ENCODE measurements around the gene GNAT1.

The GNAT1 gene

GRCh38 chr3:50170689-50171088 lies 20.7 kb upstream of the GNAT1 start:
- TF ChIP-seq TAF1 (IDR thresholded peaks at IDR 0.05; ENCODE audit: borderline replicate concordance, insufficient read depth, low read length) (no peak), POLR2AphosphoS5 (IDR thresholded peaks at IDR 0.05; ENCODE audit: low read depth, low read length) (no peak), FOXP2 (optimal IDR thresholded peaks at IDR 0.05; ENCODE audit: borderline replicate concordance, extremely low read depth, extremely low read length, insufficient read depth) (no peak), SIN3A (IDR thresholded peaks at IDR 0.05; ENCODE audit: borderline replicate concordance, insufficient read depth, low read length) (no peak)
- TF ChIP-seq, protein P1, sequence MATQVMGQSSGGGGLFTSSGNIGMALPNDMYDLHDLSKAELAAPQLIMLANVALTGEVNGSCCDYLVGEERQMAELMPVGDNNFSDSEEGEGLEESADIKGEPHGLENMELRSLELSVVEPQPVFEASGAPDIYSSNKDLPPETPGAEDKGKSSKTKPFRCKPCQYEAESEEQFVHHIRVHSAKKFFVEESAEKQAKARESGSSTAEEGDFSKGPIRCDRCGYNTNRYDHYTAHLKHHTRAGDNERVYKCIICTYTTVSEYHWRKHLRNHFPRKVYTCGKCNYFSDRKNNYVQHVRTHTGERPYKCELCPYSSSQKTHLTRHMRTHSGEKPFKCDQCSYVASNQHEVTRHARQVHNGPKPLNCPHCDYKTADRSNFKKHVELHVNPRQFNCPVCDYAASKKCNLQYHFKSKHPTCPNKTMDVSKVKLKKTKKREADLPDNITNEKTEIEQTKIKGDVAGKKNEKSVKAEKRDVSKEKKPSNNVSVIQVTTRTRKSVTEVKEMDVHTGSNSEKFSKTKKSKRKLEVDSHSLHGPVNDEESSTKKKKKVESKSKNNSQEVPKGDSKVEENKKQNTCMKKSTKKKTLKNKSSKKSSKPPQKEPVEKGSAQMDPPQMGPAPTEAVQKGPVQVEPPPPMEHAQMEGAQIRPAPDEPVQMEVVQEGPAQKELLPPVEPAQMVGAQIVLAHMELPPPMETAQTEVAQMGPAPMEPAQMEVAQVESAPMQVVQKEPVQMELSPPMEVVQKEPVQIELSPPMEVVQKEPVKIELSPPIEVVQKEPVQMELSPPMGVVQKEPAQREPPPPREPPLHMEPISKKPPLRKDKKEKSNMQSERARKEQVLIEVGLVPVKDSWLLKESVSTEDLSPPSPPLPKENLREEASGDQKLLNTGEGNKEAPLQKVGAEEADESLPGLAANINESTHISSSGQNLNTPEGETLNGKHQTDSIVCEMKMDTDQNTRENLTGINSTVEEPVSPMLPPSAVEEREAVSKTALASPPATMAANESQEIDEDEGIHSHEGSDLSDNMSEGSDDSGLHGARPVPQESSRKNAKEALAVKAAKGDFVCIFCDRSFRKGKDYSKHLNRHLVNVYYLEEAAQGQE (IDR thresholded peaks at IDR 0.05; ENCODE audit: insufficient read depth in 1 of 2, low read depth in 2 of 2, low read length in 2 of 2) = no peak

DNA sequence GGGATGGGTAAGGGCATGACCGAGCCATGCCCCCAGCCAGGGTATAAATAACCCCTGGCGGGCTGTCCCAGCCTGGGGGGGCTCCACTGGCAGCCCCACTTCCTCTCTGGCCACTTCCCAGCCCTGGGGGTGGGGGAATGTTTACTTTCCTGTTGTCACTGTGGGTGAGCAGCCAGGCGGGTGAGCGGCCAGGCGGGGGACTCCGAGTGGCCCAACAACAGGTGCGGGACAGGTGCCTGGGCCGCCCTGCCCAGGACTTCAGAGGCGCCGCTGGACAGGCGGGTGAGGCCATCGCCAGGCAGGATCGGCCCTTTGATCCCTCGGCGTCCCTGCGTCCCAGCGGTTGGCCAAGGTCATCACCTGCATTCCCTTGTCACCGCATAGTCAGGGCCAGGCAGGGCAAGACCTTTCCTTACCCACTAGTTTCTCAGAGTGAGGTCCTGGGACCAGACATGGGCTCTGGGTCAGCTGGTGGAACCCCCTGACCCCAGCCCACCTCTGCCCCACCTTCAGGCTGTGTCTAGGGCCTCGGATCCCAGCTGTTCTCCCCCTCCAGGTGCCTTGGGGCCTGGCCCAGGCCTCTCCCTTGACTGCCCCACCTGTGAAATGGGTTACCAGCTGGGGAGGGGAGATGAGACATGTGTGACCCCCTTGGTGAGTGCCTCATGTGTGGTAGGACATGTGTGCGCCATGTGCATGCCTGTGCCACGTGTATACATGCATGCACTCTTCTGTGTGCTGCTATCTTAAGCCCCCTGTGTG lies 19.7 kb upstream of the GNAT1 start:
- TF ChIP-seq POLR2AphosphoS5 (IDR thresholded peaks at IDR 0.05; ENCODE audit: low read depth, low read length) = no peak
- TF ChIP-seq, protein P1 (IDR thresholded peaks at IDR 0.05; ENCODE audit: insufficient read depth in 1 of 2, low read depth in 2 of 2, low read length in 2 of 2) = no peak
- TF ChIP-seq SIN3A (IDR thresholded peaks at IDR 0.05; ENCODE audit: borderline replicate concordance, insufficient read depth, low read length) = no peak
- no peak for TF ChIP-seq FOXP2 (optimal IDR thresholded peaks at IDR 0.05; ENCODE audit: borderline replicate concordance, extremely low read depth, extremely low read length, insufficient read depth)
- no peak for TF ChIP-seq TAF1 (IDR thresholded peaks at IDR 0.05; ENCODE audit: borderline replicate concordance, insufficient read depth, low read length)

GRCh38 chr3:50172626-50173220 lies 18.7 kb upstream of the GNAT1 start:
- TF ChIP-seq, protein P1 (IDR thresholded peaks at IDR 0.05; ENCODE audit: insufficient read depth in 1 of 2, low read depth in 2 of 2, low read length in 2 of 2) = no peak
- TF ChIP-seq SIN3A (IDR thresholded peaks at IDR 0.05; ENCODE audit: borderline replicate concordance, insufficient read depth, low read length) (no peak), TAF1 (IDR thresholded peaks at IDR 0.05; ENCODE audit: borderline replicate concordance, insufficient read depth, low read length) (no peak), POLR2AphosphoS5 (IDR thresholded peaks at IDR 0.05; ENCODE audit: low read depth, low read length) (no peak), FOXP2 (optimal IDR thresholded peaks at IDR 0.05; ENCODE audit: borderline replicate concordance, extremely low read depth, extremely low read length, insufficient read depth) (no peak)

DNA sequence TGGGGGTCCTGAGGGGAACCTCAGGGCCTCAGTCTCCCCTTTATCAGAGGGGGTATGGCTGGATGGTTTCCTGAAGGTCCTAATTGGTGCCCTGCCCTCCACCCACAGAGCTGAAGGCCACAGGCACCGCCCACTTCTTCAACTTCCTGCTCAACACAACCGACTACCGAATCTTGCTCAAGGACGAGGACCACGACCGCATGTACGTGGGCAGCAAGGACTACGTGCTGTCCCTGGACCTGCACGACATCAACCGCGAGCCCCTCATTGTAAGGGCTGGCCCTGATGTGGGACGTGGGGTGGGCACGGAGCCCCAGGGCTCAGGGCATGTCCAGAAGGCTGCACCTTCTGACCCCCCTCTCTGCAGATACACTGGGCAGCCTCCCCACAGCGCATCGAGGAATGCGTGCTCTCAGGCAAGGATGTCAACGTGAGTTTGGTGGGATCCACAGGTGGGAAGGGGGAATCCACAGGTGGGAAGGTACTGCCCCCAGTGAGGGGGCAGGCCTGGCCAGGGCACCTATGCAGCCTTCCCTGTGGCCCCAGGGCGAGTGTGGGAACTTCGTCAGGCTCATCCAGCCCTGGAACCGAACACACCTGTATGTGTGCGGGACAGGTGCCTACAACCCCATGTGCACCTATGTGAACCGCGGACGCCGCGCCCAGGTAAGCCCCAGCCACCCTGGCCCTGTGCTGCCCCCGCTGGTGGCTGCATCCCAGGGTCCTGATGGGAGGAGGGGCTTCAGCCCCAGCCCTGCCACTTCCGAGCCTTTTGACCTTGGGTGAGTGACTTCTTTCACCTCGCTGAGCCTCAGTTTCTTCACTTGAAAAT lies 17.5 kb upstream of the GNAT1 start:
- TF ChIP-seq, protein P1 (IDR thresholded peaks at IDR 0.05; ENCODE audit: insufficient read depth in 1 of 2, low read depth in 2 of 2, low read length in 2 of 2) = no peak
- TF ChIP-seq SIN3A (IDR thresholded peaks at IDR 0.05; ENCODE audit: borderline replicate concordance, insufficient read depth, low read length) (no peak), POLR2AphosphoS5 (IDR thresholded peaks at IDR 0.05; ENCODE audit: low read depth, low read length) (no peak), TAF1 (IDR thresholded peaks at IDR 0.05; ENCODE audit: borderline replicate concordance, insufficient read depth, low read length) (no peak), FOXP2 (optimal IDR thresholded peaks at IDR 0.05; ENCODE audit: borderline replicate concordance, extremely low read depth, extremely low read length, insufficient read depth) (no peak)
